ENCODE measurements around the gene VCP.

Gene VCP

DNA sequence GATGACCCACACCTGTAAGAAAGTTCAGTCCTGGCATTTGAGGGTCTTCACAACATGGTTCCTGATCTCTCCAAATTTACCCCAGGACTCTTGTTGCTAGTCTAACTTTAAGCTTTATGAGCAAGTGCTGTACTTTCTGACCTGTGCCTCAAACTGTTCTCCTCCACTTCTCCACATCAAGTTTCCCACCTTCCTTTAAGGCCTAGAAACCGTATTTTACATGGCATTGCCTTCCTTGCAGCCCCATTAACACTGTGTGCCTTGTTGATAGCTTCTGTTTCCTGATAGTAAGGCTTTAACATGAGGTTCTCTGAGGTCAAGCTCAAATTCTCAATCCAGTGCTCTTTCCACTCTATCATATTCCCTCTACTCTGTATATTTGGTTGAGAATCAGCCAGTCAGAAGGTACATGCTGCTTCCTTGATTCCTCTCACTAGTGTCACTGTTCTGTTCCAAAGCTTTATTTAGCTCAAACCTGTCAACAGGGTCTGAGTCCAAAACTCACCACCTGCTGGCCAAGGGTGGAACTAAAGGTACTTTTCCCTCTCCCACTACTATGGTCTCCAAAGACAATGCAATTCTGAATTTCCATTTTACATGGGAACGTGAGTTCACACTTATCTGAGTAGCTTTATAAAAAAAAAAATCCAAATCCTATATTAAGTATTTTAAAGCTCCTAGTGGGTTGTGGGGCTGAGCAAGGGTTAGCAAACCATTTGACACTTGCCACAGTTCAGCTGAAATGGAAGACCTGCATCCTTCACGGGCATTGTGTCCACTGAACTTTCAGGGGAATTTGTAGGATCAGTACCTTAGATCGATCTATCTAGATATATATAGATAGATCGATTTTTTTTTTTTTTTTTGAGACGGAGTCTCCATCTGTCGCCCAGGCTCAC, 21.1 kb downstream of the VCP start:
- H3K9me3 ChIP-seq (ENCODE audit: insufficient read depth, low read depth, low read length): no peaks in the 10 kb centered on the region
- H3K9ac ChIP-seq (ENCODE audit: low read depth, low read length, poor library complexity, severe bottlenecking): no peak overlapping the region
- no peak overlapping the region for H3K4me3 ChIP-seq (ENCODE audit: low read length, poor library complexity, severe bottlenecking)
- H3K36me3 ChIP-seq (ENCODE audit: insufficient read depth, low read length): peaks cover 11% of the 10 kb centered on the region; the same call in 1 of the 2 replicates
- no peaks in the 10 kb centered on the region for H3K79me2 ChIP-seq (ENCODE audit: insufficient read depth, low read length)
- H3K4me1 ChIP-seq (ENCODE audit: insufficient read depth, low read length, poor library complexity, severe bottlenecking): peaks cover 4% of the 10 kb centered on the region
- no peak overlapping the region for H2AFZ ChIP-seq (ENCODE audit: low read length)
- H4K20me1 ChIP-seq (ENCODE audit: insufficient read depth, low read length, poor library complexity, severe bottlenecking): no peaks in the 10 kb centered on the region
- TF ChIP-seq CTCF (conservative IDR thresholded peaks at IDR 0.05; ENCODE audit: low read length) (peak; percentile 83), EZH2phosphoT487 (IDR thresholded peaks at IDR 0.05; ENCODE audit: borderline replicate concordance) (no peak)
- no peaks in the 10 kb centered on the region for H3K9me2 ChIP-seq (replicated peaks; ENCODE audit: low read depth, low read length)
- H3K4me2 ChIP-seq (ENCODE audit: low read depth, low read length, poor library complexity, severe bottlenecking): no peak overlapping the region
- H3F3A ChIP-seq (ENCODE audit: low read depth): no peaks in the 10 kb centered on the region
- no peaks in the 10 kb centered on the region for H3K27me3 ChIP-seq (ENCODE audit: insufficient read depth, low read length, poor library complexity, severe bottlenecking)

DNA sequence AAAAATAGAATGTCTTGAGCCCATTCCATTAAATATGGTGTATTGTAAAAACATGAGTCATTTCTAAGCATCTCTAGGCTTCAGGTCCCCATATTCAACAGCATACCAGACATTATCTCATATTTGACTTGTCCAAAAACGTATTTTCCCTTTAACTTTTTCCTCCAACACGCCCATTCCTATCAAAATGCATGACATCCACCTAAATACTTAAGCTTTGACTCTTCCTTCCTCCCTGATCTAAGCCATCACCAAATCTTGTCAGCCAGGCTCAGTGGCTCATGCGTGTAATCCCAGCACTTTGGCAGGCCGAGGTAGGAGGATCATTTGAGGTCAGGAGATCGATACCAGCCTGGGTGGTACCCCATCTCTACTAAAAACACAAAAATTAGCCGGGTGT, 23.9 kb downstream of the VCP start:
- Histone ChIP-seq H3F3A (ENCODE audit: low read depth) (no peaks in the 10 kb centered on the region), H4K20me1 (ENCODE audit: insufficient read depth, low read length, poor library complexity, severe bottlenecking) (no peaks in the 10 kb centered on the region), H3K4me2 (ENCODE audit: low read depth, low read length, poor library complexity, severe bottlenecking) (no peak overlapping the region), H3K9me3 (ENCODE audit: insufficient read depth, low read depth, low read length) (no peaks in the 10 kb centered on the region), H3K79me2 (ENCODE audit: insufficient read depth, low read length) (no peaks in the 10 kb centered on the region), H3K27me3 (ENCODE audit: insufficient read depth, low read length, poor library complexity, severe bottlenecking) (no peaks in the 10 kb centered on the region), H3K9ac (ENCODE audit: low read depth, low read length, poor library complexity, severe bottlenecking) (no peak overlapping the region), H2AFZ (ENCODE audit: low read length) (no peak overlapping the region), H3K9me2 (replicated peaks; ENCODE audit: low read depth, low read length) (no peaks in the 10 kb centered on the region), H3K4me3 (ENCODE audit: low read length, poor library complexity, severe bottlenecking) (no peak overlapping the region), H3K36me3 (ENCODE audit: insufficient read depth, low read length) (no peaks in the 10 kb centered on the region), H3K4me1 (ENCODE audit: insufficient read depth, low read length, poor library complexity, severe bottlenecking) (peaks cover 4% of the 10 kb centered on the region)
- no peak for TF ChIP-seq EZH2phosphoT487 (IDR thresholded peaks at IDR 0.05; ENCODE audit: borderline replicate concordance)
- no peak for TF ChIP-seq CTCF (conservative IDR thresholded peaks at IDR 0.05; ENCODE audit: low read length)

GRCh38 chr9:35044071-35044470, 28.4 kb downstream of the VCP start:
- no peaks in the 10 kb centered on the region for H4K20me1 ChIP-seq (ENCODE audit: insufficient read depth, low read length, poor library complexity, severe bottlenecking)
- no peak overlapping the region for H3K4me2 ChIP-seq (ENCODE audit: low read depth, low read length, poor library complexity, severe bottlenecking)
- peaks cover 3% of the 10 kb centered on the region for H3K4me1 ChIP-seq (ENCODE audit: insufficient read depth, low read length, poor library complexity, severe bottlenecking)
- H2AFZ ChIP-seq (ENCODE audit: low read length): no peak overlapping the region
- TF ChIP-seq EZH2phosphoT487 (IDR thresholded peaks at IDR 0.05; ENCODE audit: borderline replicate concordance) (no peak), CTCF (conservative IDR thresholded peaks at IDR 0.05; ENCODE audit: low read length) (no peak)
- no peaks in the 10 kb centered on the region for H3K9me2 ChIP-seq (replicated peaks; ENCODE audit: low read depth, low read length)
- no peaks in the 10 kb centered on the region for H3K27me3 ChIP-seq (ENCODE audit: insufficient read depth, low read length, poor library complexity, severe bottlenecking)
- H3K9ac ChIP-seq (ENCODE audit: low read depth, low read length, poor library complexity, severe bottlenecking): no peak overlapping the region
- H3K36me3 ChIP-seq (ENCODE audit: insufficient read depth, low read length): peaks cover 5% of the 10 kb centered on the region; the same call in 1 of the 2 replicates
- no peaks in the 10 kb centered on the region for H3K79me2 ChIP-seq (ENCODE audit: insufficient read depth, low read length)
- no peak overlapping the region for H3K4me3 ChIP-seq (ENCODE audit: low read length, poor library complexity, severe bottlenecking)
- H3F3A ChIP-seq (ENCODE audit: low read depth): no peaks in the 10 kb centered on the region
- no peaks in the 10 kb centered on the region for H3K9me3 ChIP-seq (ENCODE audit: insufficient read depth, low read depth, low read length)

All from Loucy (cell line).